ENCODE data around the gene NRG4. TPM values are rescaled to one million over a fixed set of nuclear protein-coding genes. Genes with fewer than 3 reads are reported as not detected.

Gene NRG4
- total and polyA plus RNA-seq, 2 experiments from 2014 or later = 0.50 to 1.5 TPM

DNA sequence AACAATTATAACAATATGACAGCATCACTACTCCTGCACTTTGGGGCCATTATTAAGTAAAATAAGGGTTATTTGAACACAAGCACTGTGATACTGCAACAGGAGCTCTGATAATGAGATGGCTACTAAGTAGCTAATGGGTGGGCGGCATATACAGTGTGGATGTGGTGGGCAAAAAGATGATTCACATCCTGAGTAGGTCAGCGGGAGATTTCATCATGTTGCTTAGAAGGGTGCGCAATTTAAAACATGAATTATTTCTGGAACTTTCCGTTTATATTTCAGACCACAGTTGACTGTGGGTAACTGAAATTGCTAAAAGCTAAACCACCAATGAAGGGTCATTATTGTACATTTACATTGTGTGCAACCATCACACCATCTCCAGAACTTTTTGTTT lies 66.3 kb downstream of the NRG4 start:
- TF ChIP-seq, protein P1, sequence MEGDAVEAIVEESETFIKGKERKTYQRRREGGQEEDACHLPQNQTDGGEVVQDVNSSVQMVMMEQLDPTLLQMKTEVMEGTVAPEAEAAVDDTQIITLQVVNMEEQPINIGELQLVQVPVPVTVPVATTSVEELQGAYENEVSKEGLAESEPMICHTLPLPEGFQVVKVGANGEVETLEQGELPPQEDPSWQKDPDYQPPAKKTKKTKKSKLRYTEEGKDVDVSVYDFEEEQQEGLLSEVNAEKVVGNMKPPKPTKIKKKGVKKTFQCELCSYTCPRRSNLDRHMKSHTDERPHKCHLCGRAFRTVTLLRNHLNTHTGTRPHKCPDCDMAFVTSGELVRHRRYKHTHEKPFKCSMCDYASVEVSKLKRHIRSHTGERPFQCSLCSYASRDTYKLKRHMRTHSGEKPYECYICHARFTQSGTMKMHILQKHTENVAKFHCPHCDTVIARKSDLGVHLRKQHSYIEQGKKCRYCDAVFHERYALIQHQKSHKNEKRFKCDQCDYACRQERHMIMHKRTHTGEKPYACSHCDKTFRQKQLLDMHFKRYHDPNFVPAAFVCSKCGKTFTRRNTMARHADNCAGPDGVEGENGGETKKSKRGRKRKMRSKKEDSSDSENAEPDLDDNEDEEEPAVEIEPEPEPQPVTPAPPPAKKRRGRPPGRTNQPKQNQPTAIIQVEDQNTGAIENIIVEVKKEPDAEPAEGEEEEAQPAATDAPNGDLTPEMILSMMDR (IDR thresholded peaks at IDR 0.05; ENCODE audit: poor library complexity) = no peak
- TF ChIP-seq EZH2 (IDR thresholded peaks at IDR 0.05; ENCODE audit: borderline replicate concordance) = no peak
- TF ChIP-seq EZH2phosphoT487 (IDR thresholded peaks at IDR 0.05; ENCODE audit: low read depth, severe bottlenecking, unreplicated experiment) = no peak
- H3K27ac ChIP-seq = no peak overlapping the region
- no peaks in the 10 kb centered on the region for H3K36me3 ChIP-seq (replicated peaks; ENCODE audit: insufficient read depth, low read depth)

DNA sequence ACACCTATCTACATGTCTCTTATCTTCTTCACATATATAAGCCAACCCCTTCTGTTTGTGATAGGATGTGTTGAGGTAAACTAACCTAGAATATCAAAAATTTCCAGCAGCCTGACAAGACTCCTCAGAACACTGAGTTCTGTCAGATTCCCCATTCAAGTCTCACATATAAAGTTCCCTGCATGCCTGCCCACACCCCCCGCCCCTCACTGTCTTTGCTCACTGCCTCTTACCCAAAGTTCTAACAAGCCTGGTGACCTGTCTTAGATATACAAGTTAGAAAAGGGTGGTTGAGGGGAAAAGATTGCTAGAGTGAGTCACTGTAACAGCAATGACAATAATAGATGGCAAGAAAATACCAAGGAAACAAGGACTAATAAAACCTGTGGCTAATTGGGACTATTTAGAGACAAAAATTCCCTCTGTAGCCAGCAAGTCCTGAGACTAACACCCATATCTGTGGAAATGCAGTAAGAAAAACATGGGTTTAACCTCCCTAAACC lies 68.5 kb downstream of the NRG4 start:
- H2AFZ ChIP-seq = no peak overlapping the region
- no peaks in the 10 kb centered on the region for H3K4me1 ChIP-seq (ENCODE audit: insufficient read depth)
- no peaks in the 10 kb centered on the region for H3K9me2 ChIP-seq (replicated peaks; ENCODE audit: insufficient read depth)
- no peaks in the 10 kb centered on the region for H4K20me1 ChIP-seq (ENCODE audit: insufficient read depth, poor library complexity, severe bottlenecking)
- no peak overlapping the region for H3K4me3 ChIP-seq
- TF ChIP-seq, protein P1 (IDR thresholded peaks at IDR 0.05; ENCODE audit: poor library complexity) = no peak
- no peak for TF ChIP-seq EZH2 (IDR thresholded peaks at IDR 0.05; ENCODE audit: borderline replicate concordance)
- no peak for TF ChIP-seq EZH2phosphoT487 (IDR thresholded peaks at IDR 0.05; ENCODE audit: low read depth, severe bottlenecking, unreplicated experiment)
- DNase-seq (ENCODE audit: low spot score) = no peak
- H3K36me3 ChIP-seq (replicated peaks; ENCODE audit: insufficient read depth, low read depth) = peaks cover 7% of the 10 kb centered on the region
- WGBS (ENCODE audit: low lambda C conversion rate, missing lambda C conversion rate) = 94% methylated on average over 1 of the region's 1 CpG
- no peak overlapping the region for H3K27ac ChIP-seq
- no peaks in the 10 kb centered on the region for H3K9me3 ChIP-seq (ENCODE audit: low read depth)
- no peaks in the 10 kb centered on the region for H3K79me2 ChIP-seq
- no peaks in the 10 kb centered on the region for H3K27me3 ChIP-seq
- H3K4me2 ChIP-seq = no peak overlapping the region

More for the DNA sequence above, 66.3 kb downstream of the NRG4 start:
- no peaks in the 10 kb centered on the region for H3K79me2 ChIP-seq
- H3K4me1 ChIP-seq (ENCODE audit: insufficient read depth) = no peaks in the 10 kb centered on the region
- DNase-seq (ENCODE audit: low spot score) = no peak
- no peaks in the 10 kb centered on the region for H3K27me3 ChIP-seq
- no peaks in the 10 kb centered on the region for H3K9me3 ChIP-seq (ENCODE audit: low read depth)
- H3K4me2 ChIP-seq = no peak overlapping the region
- H2AFZ ChIP-seq = no peak overlapping the region
- 86% methylated on average over 4 of the region's 4 CpGs for WGBS (ENCODE audit: low lambda C conversion rate, missing lambda C conversion rate)
- H4K20me1 ChIP-seq (ENCODE audit: insufficient read depth, poor library complexity, severe bottlenecking) = no peaks in the 10 kb centered on the region
- no peaks in the 10 kb centered on the region for H3K9me2 ChIP-seq (replicated peaks; ENCODE audit: insufficient read depth)
- no peak overlapping the region for H3K4me3 ChIP-seq

DNA sequence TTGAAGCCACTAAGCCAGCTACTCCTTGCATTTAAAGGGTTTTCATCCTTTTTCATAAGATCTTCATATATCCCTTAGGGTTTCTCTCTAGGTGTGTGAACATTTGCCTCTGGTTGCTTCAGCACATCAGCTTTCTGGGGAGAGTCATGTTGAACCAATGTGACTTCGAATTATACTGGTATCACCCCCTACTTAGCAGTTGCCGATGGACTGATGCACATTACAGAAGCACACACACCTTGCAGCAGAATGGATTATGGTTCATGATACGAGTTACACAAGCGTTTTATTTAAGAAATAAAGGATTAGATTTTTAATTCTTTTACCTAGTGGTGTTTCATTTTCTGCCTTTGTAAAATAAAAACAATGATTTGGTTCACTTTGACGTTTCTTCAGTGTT lies 69.0 kb downstream of the NRG4 start:
- no peak overlapping the region for H3K4me3 ChIP-seq

More for the DNA sequence above, 69.0 kb downstream of the NRG4 start:
- no peaks in the 10 kb centered on the region for H4K20me1 ChIP-seq (ENCODE audit: insufficient read depth, poor library complexity, severe bottlenecking)
- H3K27ac ChIP-seq = no peak overlapping the region
- peaks cover 7% of the 10 kb centered on the region for H3K36me3 ChIP-seq (replicated peaks; ENCODE audit: insufficient read depth, low read depth)
- no peak for DNase-seq (ENCODE audit: low spot score)
- no peak overlapping the region for H3K4me2 ChIP-seq
- H3K9me3 ChIP-seq (ENCODE audit: low read depth) = no peaks in the 10 kb centered on the region
- H3K79me2 ChIP-seq = no peaks in the 10 kb centered on the region
- TF ChIP-seq, protein P1 (IDR thresholded peaks at IDR 0.05; ENCODE audit: poor library complexity) = no peak
- TF ChIP-seq EZH2phosphoT487 (IDR thresholded peaks at IDR 0.05; ENCODE audit: low read depth, severe bottlenecking, unreplicated experiment) (no peak), EZH2 (IDR thresholded peaks at IDR 0.05; ENCODE audit: borderline replicate concordance) (no peak)
- no peaks in the 10 kb centered on the region for H3K4me1 ChIP-seq (ENCODE audit: insufficient read depth)
- H3K27me3 ChIP-seq = no peaks in the 10 kb centered on the region
- no peak overlapping the region for H2AFZ ChIP-seq
- WGBS (ENCODE audit: low lambda C conversion rate, missing lambda C conversion rate) = 88% methylated on average over 5 of the region's 5 CpGs
- no peaks in the 10 kb centered on the region for H3K9me2 ChIP-seq (replicated peaks; ENCODE audit: insufficient read depth)
